GM12864 (cell line): Measurements from ENCODE around the gene MYO7B.

Experiments used
- DNase-seq: peaks from one replicate; pipeline ENCODE4 v3.0.0-alpha.2; 2011; ENCODE audit warnings: low read depth
- H3K4me3 ChIP-seq: 2 replicates; pipeline ENCODE4 v1.5.1; 2011; ENCODE audit warnings: mild to moderate bottlenecking, low read depth, low read length, control low read depth
- TF ChIP-seq, protein P1 (sequence below): IDR thresholded peaks from 2 replicates; pipeline ENCODE4 v1.5.1; 2011; ENCODE audit warnings: low read depth, mild to moderate bottlenecking, moderate library complexity, low read length, control low read depth, inconsistent platforms; ENCODE audit errors: missing control alignments

The MYO7B gene

DNA sequence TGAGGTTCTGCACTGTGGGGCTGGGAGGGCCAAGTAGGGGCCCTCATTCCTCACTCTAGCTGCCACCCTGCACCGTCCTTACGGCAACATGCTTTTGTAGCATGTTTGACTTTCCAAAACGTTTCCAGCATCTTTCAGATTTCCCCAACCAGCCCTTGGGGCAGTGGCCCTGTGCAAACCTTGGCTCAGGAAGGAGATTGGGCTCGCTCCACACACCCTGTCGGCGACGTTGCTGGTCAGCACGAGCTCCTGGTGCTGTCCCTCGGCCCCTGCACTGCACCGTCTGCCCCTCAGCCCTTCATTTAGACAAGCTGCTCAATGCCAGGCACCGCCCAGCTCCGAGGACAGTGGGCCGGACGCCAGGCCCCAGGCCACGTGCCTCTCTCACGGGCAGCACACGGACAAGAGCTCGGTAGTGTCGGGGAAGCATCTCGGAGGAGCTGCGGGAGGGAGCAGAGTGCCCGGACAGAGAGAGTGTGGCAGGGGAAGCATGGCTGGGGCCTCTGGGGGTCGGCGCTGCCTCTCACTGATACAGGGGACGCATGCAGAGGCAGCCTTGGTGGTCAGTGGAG lies 117.4 kb downstream of the MYO7B start:
- DNase-seq: no peak
- TF ChIP-seq, protein P1, sequence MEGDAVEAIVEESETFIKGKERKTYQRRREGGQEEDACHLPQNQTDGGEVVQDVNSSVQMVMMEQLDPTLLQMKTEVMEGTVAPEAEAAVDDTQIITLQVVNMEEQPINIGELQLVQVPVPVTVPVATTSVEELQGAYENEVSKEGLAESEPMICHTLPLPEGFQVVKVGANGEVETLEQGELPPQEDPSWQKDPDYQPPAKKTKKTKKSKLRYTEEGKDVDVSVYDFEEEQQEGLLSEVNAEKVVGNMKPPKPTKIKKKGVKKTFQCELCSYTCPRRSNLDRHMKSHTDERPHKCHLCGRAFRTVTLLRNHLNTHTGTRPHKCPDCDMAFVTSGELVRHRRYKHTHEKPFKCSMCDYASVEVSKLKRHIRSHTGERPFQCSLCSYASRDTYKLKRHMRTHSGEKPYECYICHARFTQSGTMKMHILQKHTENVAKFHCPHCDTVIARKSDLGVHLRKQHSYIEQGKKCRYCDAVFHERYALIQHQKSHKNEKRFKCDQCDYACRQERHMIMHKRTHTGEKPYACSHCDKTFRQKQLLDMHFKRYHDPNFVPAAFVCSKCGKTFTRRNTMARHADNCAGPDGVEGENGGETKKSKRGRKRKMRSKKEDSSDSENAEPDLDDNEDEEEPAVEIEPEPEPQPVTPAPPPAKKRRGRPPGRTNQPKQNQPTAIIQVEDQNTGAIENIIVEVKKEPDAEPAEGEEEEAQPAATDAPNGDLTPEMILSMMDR: no peak
- no peak overlapping the region for H3K4me3 ChIP-seq

GRCh38 chr2:127653421-127654083 lies 118.1 kb downstream of the MYO7B start:
- no peak overlapping the region for H3K4me3 ChIP-seq
- DNase-seq: no peak
- TF ChIP-seq, protein P1: no peak

GRCh38 chr2:127654084-127654837 lies 118.8 kb downstream of the MYO7B start:
- DNase-seq: no peak
- TF ChIP-seq, protein P1: no peak
- H3K4me3 ChIP-seq: no peak overlapping the region

DNA sequence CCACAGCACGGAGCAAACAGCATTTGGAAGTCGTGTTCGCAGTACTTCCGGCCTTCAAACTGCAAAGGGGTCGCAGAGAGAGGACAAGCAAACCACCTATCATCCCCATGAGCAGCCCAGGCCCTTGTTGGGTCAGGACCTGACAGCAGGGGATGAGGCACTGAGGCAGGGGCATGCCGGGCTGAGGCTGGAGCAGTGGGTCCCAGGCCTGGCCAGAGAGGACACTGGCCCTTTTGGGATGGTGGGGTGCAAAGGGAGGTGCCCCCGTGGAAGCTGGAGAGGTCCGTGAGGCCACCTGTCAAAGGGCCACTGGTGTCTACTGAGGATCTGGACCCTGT lies 119.3 kb downstream of the MYO7B start:
- no peak overlapping the region for H3K4me3 ChIP-seq
- DNase-seq: no peak
- TF ChIP-seq, protein P1: no peak

DNA sequence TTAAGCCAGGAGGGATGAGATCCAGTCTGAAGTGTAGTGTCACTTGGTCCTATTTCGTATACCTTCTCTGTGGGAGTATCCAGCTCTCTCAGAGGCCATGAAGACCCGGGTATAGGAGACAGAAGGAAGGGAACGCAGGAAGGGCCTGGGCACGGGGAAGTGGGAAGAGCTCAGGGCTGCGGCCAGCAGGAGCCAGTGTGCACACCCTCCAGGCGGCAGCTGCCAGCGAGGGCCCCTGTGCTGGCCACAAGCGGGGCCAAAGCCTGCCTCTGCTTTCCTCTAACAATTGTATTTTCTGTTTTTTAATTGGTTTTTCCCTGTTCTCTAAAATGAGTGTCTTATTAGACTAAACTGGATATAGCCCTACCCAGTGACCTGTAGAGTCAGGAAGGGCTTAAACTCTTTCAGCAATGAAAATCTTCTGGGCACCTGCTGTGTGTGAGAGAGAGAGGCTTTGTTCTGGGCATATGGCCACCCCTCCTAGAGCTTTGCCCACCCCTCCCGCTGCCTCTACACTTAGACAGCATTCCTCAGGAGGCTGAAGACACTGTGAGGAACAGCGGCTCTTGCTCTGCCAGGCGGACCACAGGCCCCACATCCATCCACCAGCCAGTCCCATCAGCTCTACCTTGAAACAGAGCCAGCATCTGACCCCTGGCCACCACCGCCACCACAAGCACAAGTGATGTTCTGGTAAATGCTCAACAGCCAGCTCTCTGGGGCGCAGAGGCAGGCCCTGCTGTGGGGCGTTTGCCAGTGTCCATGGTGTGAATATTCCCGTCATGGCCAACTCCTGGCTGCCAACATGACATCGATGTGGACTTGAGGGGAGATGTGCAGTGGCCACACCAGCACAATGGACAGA lies 120.0 kb downstream of the MYO7B start:
- H3K4me3 ChIP-seq: no peak overlapping the region
- DNase-seq: no peak
- TF ChIP-seq, protein P1: no peak

DNA sequence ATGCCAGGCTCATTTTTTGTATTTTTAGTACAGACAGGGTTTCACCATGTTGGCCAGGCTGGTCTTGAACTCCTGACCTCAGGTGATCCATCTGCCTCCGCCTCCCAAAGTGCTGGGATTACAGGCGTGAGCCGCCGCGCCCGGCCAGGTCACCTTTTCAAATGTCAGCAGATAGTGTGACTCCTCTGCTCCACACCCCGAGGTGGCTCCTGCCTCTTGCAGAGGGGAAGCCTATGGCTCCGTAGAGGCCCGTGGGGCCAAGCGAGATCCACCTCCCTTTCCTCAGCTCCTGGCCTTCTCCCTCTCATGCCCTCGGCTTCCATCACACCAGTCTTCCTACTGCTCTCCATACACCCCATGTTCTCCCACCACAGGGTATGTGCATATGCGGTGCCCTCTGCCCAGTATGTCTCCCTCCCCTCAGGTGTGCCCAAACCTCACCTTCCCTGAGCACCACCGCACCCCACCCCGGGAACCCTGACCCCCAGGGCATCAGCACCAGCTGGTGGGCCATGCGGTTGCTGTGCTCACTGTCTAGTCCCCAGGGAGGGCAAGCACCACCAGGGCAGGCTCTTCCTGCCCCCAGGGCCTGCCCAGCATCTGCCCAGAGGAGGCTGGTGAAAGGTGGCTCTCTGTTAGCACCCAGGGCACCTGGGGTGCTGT lies 121.2 kb downstream of the MYO7B start:
- no peak overlapping the region for H3K4me3 ChIP-seq
- no peak for DNase-seq

More for the DNA sequence above, 121.2 kb downstream of the MYO7B start:
- TF ChIP-seq, protein P1: no peak
